Osteocyte (in vitro differentiated cells): Measurements from ENCODE around the gene KRCC1. TPM values are rescaled to one million over a fixed set of nuclear protein-coding genes. Genes with fewer than 3 reads are reported as not detected.

ENCODE experiments used
- DNase-seq: peaks from one replicate; pipeline ENCODE4 v3.0.0; 2021; ENCODE audit warnings: mixed read lengths; ENCODE audit not compliant: unreplicated experiment; ENCODE audit errors: extremely low spot score
- H3K27ac Mint-ChIP-seq: one replicate; pipeline ENCODE4 v1.8.0; 2021; ENCODE audit warnings: mild to moderate bottlenecking, mixed read lengths; ENCODE audit not compliant: unreplicated experiment
- H3K27me3 Mint-ChIP-seq: one replicate; pipeline ENCODE4 v1.8.0; 2021; ENCODE audit warnings: mixed read lengths; ENCODE audit not compliant: unreplicated experiment
- H3K36me3 Mint-ChIP-seq: one replicate; pipeline ENCODE4 v1.8.0; 2021; ENCODE audit warnings: mixed read lengths; ENCODE audit not compliant: unreplicated experiment
- H3K4me1 Mint-ChIP-seq: one replicate; pipeline ENCODE4 v1.8.0; 2021; ENCODE audit warnings: mixed read lengths; ENCODE audit not compliant: unreplicated experiment
- H3K4me3 Mint-ChIP-seq: one replicate; pipeline ENCODE4 v1.8.0; 2021; ENCODE audit warnings: mild to moderate bottlenecking, moderate library complexity, mixed read lengths; ENCODE audit not compliant: unreplicated experiment
- H3K9me3 Mint-ChIP-seq: one replicate; pipeline ENCODE4 v1.8.0; 2021; ENCODE audit warnings: mixed read lengths; ENCODE audit not compliant: unreplicated experiment
- total RNA-seq: library from RNA; stranded (reverse); gene quantifications from 2 replicates; pipeline ENCODE4 v1.2.1, GENCODE V29; 2021
- TF ChIP-seq, protein P1 (sequence below): fragments of 200-600 bp; sonication (generic); IDR thresholded peaks from 2 replicates; pipeline ENCODE4 v1.5.0; 2021; ENCODE audit warnings: antibody characterized with exemption, mild to moderate bottlenecking, moderate library complexity

KRCC1 gene
- total RNA-seq, 1 donor from 2014 or later: 22.4 TPM

GRCh38 chr2:88016960-88017779 is 38.4 kb downstream of the KRCC1 start:
- peak overlapping the region; percentile 82 for H3K4me3 Mint-ChIP-seq
- peaks cover 12% of the 10 kb centered on the region for H3K4me1 Mint-ChIP-seq
- DNase-seq: peak; percentile 83
- TF ChIP-seq, protein P1, sequence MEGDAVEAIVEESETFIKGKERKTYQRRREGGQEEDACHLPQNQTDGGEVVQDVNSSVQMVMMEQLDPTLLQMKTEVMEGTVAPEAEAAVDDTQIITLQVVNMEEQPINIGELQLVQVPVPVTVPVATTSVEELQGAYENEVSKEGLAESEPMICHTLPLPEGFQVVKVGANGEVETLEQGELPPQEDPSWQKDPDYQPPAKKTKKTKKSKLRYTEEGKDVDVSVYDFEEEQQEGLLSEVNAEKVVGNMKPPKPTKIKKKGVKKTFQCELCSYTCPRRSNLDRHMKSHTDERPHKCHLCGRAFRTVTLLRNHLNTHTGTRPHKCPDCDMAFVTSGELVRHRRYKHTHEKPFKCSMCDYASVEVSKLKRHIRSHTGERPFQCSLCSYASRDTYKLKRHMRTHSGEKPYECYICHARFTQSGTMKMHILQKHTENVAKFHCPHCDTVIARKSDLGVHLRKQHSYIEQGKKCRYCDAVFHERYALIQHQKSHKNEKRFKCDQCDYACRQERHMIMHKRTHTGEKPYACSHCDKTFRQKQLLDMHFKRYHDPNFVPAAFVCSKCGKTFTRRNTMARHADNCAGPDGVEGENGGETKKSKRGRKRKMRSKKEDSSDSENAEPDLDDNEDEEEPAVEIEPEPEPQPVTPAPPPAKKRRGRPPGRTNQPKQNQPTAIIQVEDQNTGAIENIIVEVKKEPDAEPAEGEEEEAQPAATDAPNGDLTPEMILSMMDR: peak; percentile 4
- no peaks in the 10 kb centered on the region for H3K36me3 Mint-ChIP-seq
- H3K27ac Mint-ChIP-seq: peak overlapping the region; percentile 94
- no peaks in the 10 kb centered on the region for H3K27me3 Mint-ChIP-seq
- H3K9me3 Mint-ChIP-seq: no peaks in the 10 kb centered on the region

GRCh38 chr2:88016086-88016959 is 39.3 kb downstream of the KRCC1 start, which contains the start of gene RNU2-63P:
RNU2-63P (minus strand) TSS chr2:88016547.
- H3K9me3 Mint-ChIP-seq: no peaks in the 10 kb centered on the region
- peaks cover 12% of the 10 kb centered on the region for H3K4me1 Mint-ChIP-seq
- H3K27ac Mint-ChIP-seq: peak within 1 kb of the TSS; percentile 94
- no peaks in the 10 kb centered on the region for H3K27me3 Mint-ChIP-seq
- H3K36me3 Mint-ChIP-seq: no peaks in the 10 kb centered on the region
- peak within 1 kb of the TSS; percentile 82 for H3K4me3 Mint-ChIP-seq
- DNase-seq: peak; percentile 88
- TF ChIP-seq, protein P1: peak; percentile 9

GRCh38 chr2:88011011-88011410 is 44.6 kb downstream of the KRCC1 start:
- no peak overlapping the region for H3K27ac Mint-ChIP-seq
- H3K9me3 Mint-ChIP-seq: no peaks in the 10 kb centered on the region
- no peak for DNase-seq
- H3K27me3 Mint-ChIP-seq: no peaks in the 10 kb centered on the region
- no peak overlapping the region for H3K4me3 Mint-ChIP-seq
- H3K4me1 Mint-ChIP-seq: no peaks in the 10 kb centered on the region
- TF ChIP-seq, protein P1: no peak
- H3K36me3 Mint-ChIP-seq: no peaks in the 10 kb centered on the region

GRCh38 chr2:88010136-88010535 is 45.4 kb downstream of the KRCC1 start:
- TF ChIP-seq, protein P1: no peak
- Mint-ChIP-seq H3K4me3 (no peak overlapping the region), H3K4me1 (no peaks in the 10 kb centered on the region), H3K27me3 (no peaks in the 10 kb centered on the region), H3K36me3 (no peaks in the 10 kb centered on the region), H3K9me3 (no peaks in the 10 kb centered on the region), H3K27ac (no peak overlapping the region)
- no peak for DNase-seq
